Endometrium (tissue), 2 donors: Measurements from ENCODE around the gene OGFR.

Experiments used
- FAIRE-seq: peaks from 2 replicates; lab custom pipeline; 2012; peaks lifted over from hg19 to GRCh38; lab: Jason Lieb, UNC
- donor health status: control.
- donor health status: control.

OGFR gene

GRCh38 chr20:62770111-62770910 lies 34.3 kb upstream of the OGFR start:
- FAIRE-seq = no peak

GRCh38 chr20:62770916-62771315 lies 33.7 kb upstream of the OGFR start:
- FAIRE-seq = no peak

GRCh38 chr20:62771396-62772102 lies 33.1 kb upstream of the OGFR start:
- FAIRE-seq = no peak

GRCh38 chr20:62772103-62772611 lies 32.5 kb upstream of the OGFR start:
- no peak for FAIRE-seq

- no peak for FAIRE-seq
Measured at GRCh38 chr20:62772619-62772989, 32.0 kb upstream of the OGFR start.

- no peak for FAIRE-seq
Measured at GRCh38 chr20:62772990-62773844, 31.4 kb upstream of the OGFR start.

- FAIRE-seq = no peak
Measured at GRCh38 chr20:62773845-62774714, 30.6 kb upstream of the OGFR start.

- FAIRE-seq = no peak
Measured at GRCh38 chr20:62774762-62775161, 29.9 kb upstream of the OGFR start.

GRCh38 chr20:62775206-62775605 lies 29.4 kb upstream of the OGFR start:
- no peak for FAIRE-seq

- FAIRE-seq = no peak
Measured at GRCh38 chr20:62776035-62776691, 28.5 kb upstream of the OGFR start.

- FAIRE-seq = no peak
Measured at GRCh38 chr20:62776692-62777527, 27.7 kb upstream of the OGFR start.

- no peak for FAIRE-seq
Measured at GRCh38 chr20:62777528-62777830, 27.2 kb upstream of the OGFR start.

- no peak for FAIRE-seq
Measured at GRCh38 chr20:62778058-62778457, 26.6 kb upstream of the OGFR start.

- FAIRE-seq = no peak
Measured at GRCh38 chr20:62778601-62779416, 25.8 kb upstream of the OGFR start.

GRCh38 chr20:62779417-62779685 lies 25.3 kb upstream of the OGFR start:
- FAIRE-seq = no peak

GRCh38 chr20:62780204-62780603 lies 24.4 kb upstream of the OGFR start:
- FAIRE-seq = no peak

GRCh38 chr20:62780696-62781095 lies 23.9 kb upstream of the OGFR start:
- no peak for FAIRE-seq

- no peak for FAIRE-seq
Measured at GRCh38 chr20:62782149-62782892, 22.3 kb upstream of the OGFR start.

GRCh38 chr20:62782893-62783278 lies 21.7 kb upstream of the OGFR start:
- FAIRE-seq = no peak
